ENCODE measurements around the gene IMPDH1. TPM values are rescaled to one million over a fixed set of nuclear protein-coding genes. Genes with fewer than 3 reads are reported as not detected.

Gene IMPDH1
- total and polyA plus RNA-seq, 2 donors: 11.3 to 27.2 TPM

DNA sequence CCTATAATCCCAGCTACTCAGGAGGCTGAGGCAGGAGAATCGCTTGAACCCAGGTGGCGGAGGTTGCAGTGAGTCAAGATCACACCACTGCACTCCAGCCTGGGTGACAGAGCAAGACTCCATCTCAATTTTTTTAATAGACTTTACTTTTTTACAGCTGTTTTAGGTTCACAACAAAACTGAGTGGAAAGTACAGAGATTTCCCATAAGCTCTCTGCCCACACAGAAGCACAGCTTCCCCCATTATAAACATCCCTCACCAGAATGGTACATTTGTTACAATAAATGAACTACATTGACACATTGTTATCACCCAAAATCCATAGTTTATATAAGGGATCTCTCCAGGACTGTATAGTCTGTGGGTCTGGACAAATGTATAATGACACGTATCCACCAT is 33.7 kb downstream of the IMPDH1 start:
- 98% methylated on average over 3 of the region's 3 CpGs for WGBS
- no peak overlapping the region for H3K4me3 ChIP-seq (ENCODE audit: low read length in 2 of 2)
- H3K27me3 ChIP-seq (ENCODE audit: control insufficient read depth in 2 of 2, insufficient read depth in 1 of 2, low read length in 1 of 2): peaks cover 0 to 3% of the 10 kb centered on the region in 2 donors
- peaks cover 7 to 12% of the 10 kb centered on the region in 2 donors for H3K4me1 ChIP-seq (ENCODE audit: control insufficient read depth in 2 of 2, insufficient read depth in 2 of 2, low read length in 2 of 2)
- H3K27ac ChIP-seq (ENCODE audit: low read depth in 1 of 2, low read length in 1 of 2): no peak overlapping the region
- no peaks in the 10 kb centered on the region for H3K36me3 ChIP-seq (ENCODE audit: control insufficient read depth in 2 of 2, insufficient read depth in 2 of 2, low read length in 1 of 2)
- H3K9me3 ChIP-seq (ENCODE audit: control insufficient read depth in 2 of 2, insufficient read depth in 1 of 2, low read length in 1 of 2): no peaks in the 10 kb centered on the region
- no peak for DNase-seq (ENCODE audit: low read depth in 6 of 9, low spot score in 9 of 9)

DNA sequence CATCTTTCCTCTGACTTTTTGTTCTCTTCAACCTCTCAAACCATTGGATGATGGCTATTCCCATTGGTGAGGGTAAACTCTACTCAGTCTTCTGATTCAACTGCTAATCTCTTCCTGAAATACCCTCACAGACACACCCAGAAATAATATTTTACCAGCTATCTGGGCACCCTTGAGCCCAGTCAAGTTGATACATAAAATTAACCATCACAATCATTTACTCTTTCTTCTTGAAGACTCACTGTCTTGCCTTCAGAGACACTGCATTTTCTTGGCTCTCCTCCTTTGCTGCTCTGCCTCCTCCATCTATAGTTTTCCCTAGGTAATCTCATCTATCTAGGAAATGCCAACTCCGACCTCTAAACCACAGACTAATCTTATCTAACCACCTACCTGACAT is 35.7 kb downstream of the IMPDH1 start:
- no peak for DNase-seq (ENCODE audit: low read depth in 6 of 9, low spot score in 9 of 9)
- H3K4me3 ChIP-seq (ENCODE audit: low read length in 2 of 2): no peak overlapping the region
- H3K4me1 ChIP-seq (ENCODE audit: control insufficient read depth in 2 of 2, insufficient read depth in 2 of 2, low read length in 2 of 2): no peaks in the 10 kb centered on the region
- H3K27ac ChIP-seq (ENCODE audit: low read depth in 1 of 2, low read length in 1 of 2): no peak overlapping the region
- 65% methylated on average over 1 of the region's 1 CpG for WGBS
- H3K9me3 ChIP-seq (ENCODE audit: control insufficient read depth in 2 of 2, insufficient read depth in 1 of 2, low read length in 1 of 2): no peaks in the 10 kb centered on the region
- peaks cover 0 to 3% of the 10 kb centered on the region in 2 donors for H3K27me3 ChIP-seq (ENCODE audit: control insufficient read depth in 2 of 2, insufficient read depth in 1 of 2, low read length in 1 of 2)
- H3K36me3 ChIP-seq (ENCODE audit: control insufficient read depth in 2 of 2, insufficient read depth in 2 of 2, low read length in 1 of 2): no peaks in the 10 kb centered on the region

DNA sequence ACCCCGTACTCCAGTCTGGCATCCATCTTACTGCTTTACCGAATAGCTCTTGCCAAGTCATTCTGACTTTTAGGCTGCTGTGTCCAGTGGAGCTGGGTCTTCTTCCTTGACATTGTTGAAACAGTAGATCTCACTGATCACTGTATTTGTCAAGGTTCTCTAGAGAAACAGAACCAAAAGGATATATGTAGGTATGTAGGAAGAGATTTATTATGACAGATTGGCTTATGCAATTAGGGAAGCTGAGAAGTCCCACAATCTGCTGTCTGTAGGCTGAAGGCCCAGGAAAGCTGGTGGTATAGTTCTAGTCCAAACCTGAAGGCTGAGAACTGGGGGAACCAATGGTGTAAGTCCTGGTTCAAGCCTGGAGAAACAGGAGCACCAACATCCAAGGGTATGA is 36.2 kb downstream of the IMPDH1 start:
- WGBS: 97% methylated on average over 2 of the region's 2 CpGs
- DNase-seq (ENCODE audit: low read depth in 6 of 9, low spot score in 9 of 9): no peak
- Histone ChIP-seq H3K9me3 (ENCODE audit: control insufficient read depth in 2 of 2, insufficient read depth in 1 of 2, low read length in 1 of 2) (no peaks in the 10 kb centered on the region), H3K36me3 (ENCODE audit: control insufficient read depth in 2 of 2, insufficient read depth in 2 of 2, low read length in 1 of 2) (no peaks in the 10 kb centered on the region), H3K27ac (ENCODE audit: low read depth in 1 of 2, low read length in 1 of 2) (no peak overlapping the region), H3K4me3 (ENCODE audit: low read length in 2 of 2) (no peak overlapping the region), H3K27me3 (ENCODE audit: control insufficient read depth in 2 of 2, insufficient read depth in 1 of 2, low read length in 1 of 2) (peaks cover 0 to 3% of the 10 kb centered on the region in 2 donors), H3K4me1 (ENCODE audit: control insufficient read depth in 2 of 2, insufficient read depth in 2 of 2, low read length in 2 of 2) (no peaks in the 10 kb centered on the region)

DNA sequence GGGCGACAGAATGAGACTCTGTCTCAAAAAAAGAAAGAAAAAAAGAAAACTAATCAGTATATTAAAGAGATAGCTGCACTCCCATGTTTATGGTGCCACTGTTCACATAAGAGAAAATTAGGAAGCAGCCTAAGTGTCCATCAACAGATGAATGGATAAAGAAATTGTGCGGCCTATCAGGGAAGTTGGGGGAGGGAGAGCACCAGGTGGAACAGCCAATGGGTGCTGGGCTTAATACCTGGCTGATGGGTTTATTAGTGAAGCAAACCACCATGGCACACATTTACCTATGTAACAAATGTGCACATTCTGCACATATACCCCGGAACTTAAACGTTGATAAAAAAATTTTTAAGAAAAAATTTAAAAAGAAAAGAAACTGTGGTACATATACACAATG is 39.3 kb downstream of the IMPDH1 start:
- H3K36me3 ChIP-seq (ENCODE audit: control insufficient read depth in 2 of 2, insufficient read depth in 2 of 2, low read length in 1 of 2): no peaks in the 10 kb centered on the region
- H3K27me3 ChIP-seq (ENCODE audit: control insufficient read depth in 2 of 2, insufficient read depth in 1 of 2, low read length in 1 of 2): peaks cover 2 to 18% of the 10 kb centered on the region in 2 donors
- H3K4me3 ChIP-seq (ENCODE audit: low read length in 2 of 2): no peak overlapping the region
- H3K27ac ChIP-seq (ENCODE audit: low read depth in 1 of 2, low read length in 1 of 2): no peak overlapping the region
- no peaks in the 10 kb centered on the region for H3K4me1 ChIP-seq (ENCODE audit: control insufficient read depth in 2 of 2, insufficient read depth in 2 of 2, low read length in 2 of 2)
- WGBS: 95% methylated on average over 4 of the region's 4 CpGs
- H3K9me3 ChIP-seq (ENCODE audit: control insufficient read depth in 2 of 2, insufficient read depth in 1 of 2, low read length in 1 of 2): no peaks in the 10 kb centered on the region
- no peak for DNase-seq (ENCODE audit: low read depth in 6 of 9, low spot score in 9 of 9)

DNA sequence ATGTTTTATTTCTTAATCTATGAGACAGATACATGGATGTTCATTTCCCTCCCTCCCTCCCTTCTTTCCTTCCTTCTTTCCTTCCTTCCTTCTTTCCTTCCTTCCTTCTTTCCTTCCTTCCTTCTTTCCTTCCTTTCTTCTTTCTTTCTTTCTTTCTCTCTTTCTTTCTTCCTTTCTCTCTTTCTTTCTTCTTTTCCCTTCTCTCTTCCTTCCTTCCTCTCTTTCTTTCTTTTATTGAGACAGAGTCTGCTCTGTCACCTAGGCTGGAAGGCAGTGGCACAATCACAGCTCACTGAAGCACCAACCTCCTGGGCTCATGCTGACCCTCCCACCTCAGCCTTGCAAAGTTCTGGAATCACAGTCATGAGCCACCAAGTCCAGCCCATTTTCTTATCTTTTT is 42.8 kb downstream of the IMPDH1 start:
- no peak for DNase-seq (ENCODE audit: low read depth in 6 of 9, low spot score in 9 of 9)
- H3K4me3 ChIP-seq (ENCODE audit: low read length in 2 of 2): no peak overlapping the region
- H3K27ac ChIP-seq (ENCODE audit: low read depth in 1 of 2, low read length in 1 of 2): no peak overlapping the region
- H3K9me3 ChIP-seq (ENCODE audit: control insufficient read depth in 2 of 2, insufficient read depth in 1 of 2, low read length in 1 of 2): peaks cover 0 to 4% of the 10 kb centered on the region in 2 donors
- H3K27me3 ChIP-seq (ENCODE audit: control insufficient read depth in 2 of 2, insufficient read depth in 1 of 2, low read length in 1 of 2): peaks cover 10 to 49% of the 10 kb centered on the region in 2 donors
- peaks cover 2 to 7% of the 10 kb centered on the region in 2 donors for H3K4me1 ChIP-seq (ENCODE audit: control insufficient read depth in 2 of 2, insufficient read depth in 2 of 2, low read length in 2 of 2)
- H3K36me3 ChIP-seq (ENCODE audit: control insufficient read depth in 2 of 2, insufficient read depth in 2 of 2, low read length in 1 of 2): no peaks in the 10 kb centered on the region

DNA sequence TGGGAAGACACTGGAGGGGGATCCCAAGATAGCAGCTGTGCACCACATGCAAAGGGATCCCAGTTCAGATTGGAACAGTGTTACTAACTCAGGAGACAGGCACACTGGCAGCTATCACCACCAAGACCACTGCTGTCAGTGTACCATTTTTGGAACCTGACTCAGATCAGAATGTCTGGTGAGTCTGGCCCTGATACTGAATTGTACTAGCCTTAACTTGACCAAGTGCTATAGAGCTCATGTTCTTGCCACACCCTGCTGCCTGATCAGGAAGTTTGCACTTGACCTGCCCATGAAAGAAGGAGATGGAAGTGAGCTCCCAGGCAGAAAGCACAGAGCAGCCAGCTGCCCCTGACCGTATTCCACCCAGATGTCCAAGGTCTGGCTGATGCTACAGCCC is 43.5 kb downstream of the IMPDH1 start:
- H3K9me3 ChIP-seq (ENCODE audit: control insufficient read depth in 2 of 2, insufficient read depth in 1 of 2, low read length in 1 of 2): peaks cover 0 to 4% of the 10 kb centered on the region in 2 donors
- no peaks in the 10 kb centered on the region for H3K36me3 ChIP-seq (ENCODE audit: control insufficient read depth in 2 of 2, insufficient read depth in 2 of 2, low read length in 1 of 2)
- H3K27me3 ChIP-seq (ENCODE audit: control insufficient read depth in 2 of 2, insufficient read depth in 1 of 2, low read length in 1 of 2): peaks cover 10 to 53% of the 10 kb centered on the region in 2 donors
- WGBS: 58% methylated on average over 1 of the region's 1 CpG
- no peak overlapping the region for H3K27ac ChIP-seq (ENCODE audit: low read depth in 1 of 2, low read length in 1 of 2)
- peaks cover 2 to 10% of the 10 kb centered on the region in 2 donors for H3K4me1 ChIP-seq (ENCODE audit: control insufficient read depth in 2 of 2, insufficient read depth in 2 of 2, low read length in 2 of 2)
- no peak overlapping the region for H3K4me3 ChIP-seq (ENCODE audit: low read length in 2 of 2)
- no peak for DNase-seq (ENCODE audit: low read depth in 6 of 9, low spot score in 9 of 9)

DNA sequence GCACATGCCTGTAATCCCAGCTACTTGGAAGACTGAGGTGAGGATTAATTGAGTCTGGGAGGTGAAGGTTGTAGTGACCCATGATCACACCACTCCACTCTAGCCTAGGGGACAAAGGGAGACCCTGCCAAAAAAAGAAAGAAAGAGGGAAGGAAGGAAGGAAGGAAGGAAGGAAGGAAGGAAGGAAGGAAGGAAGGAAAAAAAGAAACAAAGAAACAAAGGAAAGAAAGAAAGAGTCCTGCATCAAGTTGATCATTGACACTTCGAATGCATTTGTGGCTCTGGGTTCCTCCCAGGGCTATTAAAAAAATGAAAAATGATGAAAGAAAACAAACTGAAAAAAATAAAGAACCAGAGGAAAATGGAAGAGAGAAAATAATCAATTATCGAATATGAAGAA is 44.4 kb downstream of the IMPDH1 start:
- H3K36me3 ChIP-seq (ENCODE audit: control insufficient read depth in 2 of 2, insufficient read depth in 2 of 2, low read length in 1 of 2): no peaks in the 10 kb centered on the region
- no peak overlapping the region for H3K27ac ChIP-seq (ENCODE audit: low read depth in 1 of 2, low read length in 1 of 2)
- WGBS: 95% methylated on average over 2 of the region's 2 CpGs
- peaks cover 10 to 18% of the 10 kb centered on the region in 2 donors for H3K4me1 ChIP-seq (ENCODE audit: control insufficient read depth in 2 of 2, insufficient read depth in 2 of 2, low read length in 2 of 2)
- peaks cover 0 to 4% of the 10 kb centered on the region in 2 donors for H3K9me3 ChIP-seq (ENCODE audit: control insufficient read depth in 2 of 2, insufficient read depth in 1 of 2, low read length in 1 of 2)
- peaks cover 10 to 62% of the 10 kb centered on the region in 2 donors for H3K27me3 ChIP-seq (ENCODE audit: control insufficient read depth in 2 of 2, insufficient read depth in 1 of 2, low read length in 1 of 2)
- DNase-seq (ENCODE audit: low read depth in 6 of 9, low spot score in 9 of 9): no peak
- H3K4me3 ChIP-seq (ENCODE audit: low read length in 2 of 2): no peak overlapping the region

DNA sequence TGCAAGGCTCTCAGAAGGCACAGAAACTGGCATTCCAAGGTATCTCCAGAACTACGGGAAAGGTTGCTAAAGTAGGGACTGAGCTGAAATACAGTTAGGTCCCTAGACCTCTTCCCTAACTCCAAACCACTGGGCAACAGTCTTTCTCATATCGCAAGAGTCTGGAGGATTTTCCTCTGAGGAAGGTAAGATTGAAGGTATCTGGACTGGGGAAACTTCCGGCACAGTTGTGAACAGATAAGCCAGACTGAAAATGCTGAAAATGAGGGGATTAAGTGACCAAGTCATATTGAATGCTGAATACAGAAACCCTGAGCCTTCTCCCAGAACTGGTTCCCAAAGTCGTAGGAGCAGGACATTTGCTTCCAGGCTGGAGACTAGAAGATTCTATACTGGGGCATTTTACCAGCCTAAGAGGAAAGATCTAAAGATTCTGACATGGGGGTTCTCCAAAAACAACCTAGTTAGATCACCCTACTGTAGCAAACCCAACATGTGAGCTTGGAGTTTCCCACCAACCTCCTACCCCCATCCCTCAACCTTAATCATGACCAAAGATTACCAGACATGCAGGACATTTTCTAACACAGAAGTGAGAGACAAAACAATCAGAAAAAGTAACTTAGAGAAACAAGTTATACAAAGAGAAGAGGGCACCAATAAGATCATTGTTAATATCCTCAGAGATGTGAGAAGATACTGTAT is 45.5 kb downstream of the IMPDH1 start:
- WGBS: 89% methylated on average over 4 of the region's 4 CpGs
- peaks cover 10 to 73% of the 10 kb centered on the region in 2 donors for H3K27me3 ChIP-seq (ENCODE audit: control insufficient read depth in 2 of 2, insufficient read depth in 1 of 2, low read length in 1 of 2)
- peaks cover 11 to 23% of the 10 kb centered on the region in 2 donors for H3K4me1 ChIP-seq (ENCODE audit: control insufficient read depth in 2 of 2, insufficient read depth in 2 of 2, low read length in 2 of 2)
- H3K36me3 ChIP-seq (ENCODE audit: control insufficient read depth in 2 of 2, insufficient read depth in 2 of 2, low read length in 1 of 2): no peaks in the 10 kb centered on the region
- no peak overlapping the region for H3K4me3 ChIP-seq (ENCODE audit: low read length in 2 of 2)
- DNase-seq (ENCODE audit: low read depth in 6 of 9, low spot score in 9 of 9): no peak
- H3K27ac ChIP-seq (ENCODE audit: low read depth in 1 of 2, low read length in 1 of 2): no peak overlapping the region
- peaks cover 0 to 4% of the 10 kb centered on the region in 2 donors for H3K9me3 ChIP-seq (ENCODE audit: control insufficient read depth in 2 of 2, insufficient read depth in 1 of 2, low read length in 1 of 2)

DNA sequence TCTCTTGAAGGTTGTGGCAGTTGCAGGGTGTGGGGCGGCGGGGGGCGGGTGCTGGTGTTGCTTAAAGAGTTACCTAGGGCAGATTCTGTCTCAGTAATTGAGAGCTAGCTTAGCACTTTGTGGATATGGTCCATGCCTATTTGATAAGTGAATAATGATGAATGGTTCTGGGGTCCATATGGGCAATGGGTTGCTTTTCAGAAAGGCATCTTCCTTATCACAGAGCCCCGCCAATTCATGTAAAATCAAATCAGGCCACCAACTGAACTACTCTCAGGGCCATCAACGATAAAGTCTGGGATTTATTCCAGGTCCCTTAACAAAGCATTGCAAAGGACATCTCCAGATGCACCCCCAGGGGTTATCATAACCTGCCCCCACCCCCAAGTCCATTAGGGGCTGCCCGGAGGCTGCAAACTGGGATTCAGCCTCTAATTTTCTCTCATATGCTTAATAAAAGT is 46.5 kb downstream of the IMPDH1 start:
- H3K4me3 ChIP-seq (ENCODE audit: low read length in 2 of 2): no peak overlapping the region
- H3K27ac ChIP-seq (ENCODE audit: low read depth in 1 of 2, low read length in 1 of 2): no peak overlapping the region
- no peaks in the 10 kb centered on the region for H3K36me3 ChIP-seq (ENCODE audit: control insufficient read depth in 2 of 2, insufficient read depth in 2 of 2, low read length in 1 of 2)
- H3K4me1 ChIP-seq (ENCODE audit: control insufficient read depth in 2 of 2, insufficient read depth in 2 of 2, low read length in 2 of 2): peaks cover 11 to 23% of the 10 kb centered on the region in 2 donors
- H3K9me3 ChIP-seq (ENCODE audit: control insufficient read depth in 2 of 2, insufficient read depth in 1 of 2, low read length in 1 of 2): peaks cover 0 to 4% of the 10 kb centered on the region in 2 donors
- H3K27me3 ChIP-seq (ENCODE audit: control insufficient read depth in 2 of 2, insufficient read depth in 1 of 2, low read length in 1 of 2): peaks cover 10 to 79% of the 10 kb centered on the region in 2 donors
- DNase-seq (ENCODE audit: low read depth in 6 of 9, low spot score in 9 of 9): no peak
- WGBS: 94% methylated on average over 6 of the region's 6 CpGs

All from thymus (tissue), 11 donors.